Measurements from ENCODE around the gene SEPTIN2. TPM values are rescaled to one million over a fixed set of nuclear protein-coding genes. Genes with fewer than 3 reads are reported as not detected.
"Not testable (repeated sequence)": the region's sequence is repeated elsewhere in the genome, so short reads cannot be mapped to it uniquely, and the experiment has no call there.

The SEPTIN2 gene
- total and polyA plus RNA-seq, 4 donors = 218 to 394 (median 294) TPM

DNA sequence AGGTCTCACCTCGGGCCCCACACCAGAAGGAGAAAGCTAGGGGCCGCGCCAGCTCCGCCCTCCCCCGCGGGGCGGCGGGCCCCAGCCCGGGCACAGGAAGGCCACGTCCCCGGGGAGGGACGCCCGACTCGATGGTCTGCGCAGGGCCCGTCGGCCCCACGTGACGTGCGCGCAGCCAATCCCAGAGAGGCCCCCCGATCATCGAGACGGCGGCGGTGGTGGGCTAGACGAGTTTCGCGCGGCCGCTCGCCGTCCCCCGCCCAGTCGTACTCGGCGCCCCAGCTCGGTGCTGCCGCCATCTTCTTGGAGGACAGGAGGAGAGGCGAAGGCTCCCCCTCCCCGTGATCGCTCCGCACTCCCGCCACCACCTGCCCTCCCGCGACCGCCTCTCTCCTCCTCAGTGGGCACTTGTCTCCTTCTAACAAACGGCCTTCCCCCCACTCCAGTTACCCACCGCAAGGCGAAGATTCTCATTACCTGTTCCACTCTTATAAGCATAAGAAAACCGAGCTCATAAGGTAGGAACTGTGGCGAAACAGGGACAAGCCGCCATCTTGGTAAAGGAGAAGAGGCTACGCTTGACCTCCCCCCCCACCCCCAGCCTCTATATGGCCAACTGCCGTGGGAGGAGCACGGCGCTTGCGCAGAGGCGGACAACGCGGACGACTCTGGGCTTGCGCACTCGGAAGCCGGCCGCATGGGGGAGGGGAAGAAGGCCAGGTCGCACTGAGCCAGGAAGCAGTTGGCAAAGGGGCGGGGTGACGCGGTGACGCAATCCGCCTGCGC lies 439 bp upstream of the SEPTIN2 start, which contains the start of gene HDLBP:
HDLBP (minus strand) TSS at position 580 of the 786 bp plus-strand sequence. CDS start 48,803 bp downstream, outside the sequence.
- Histone ChIP-seq H3K9me3 (ENCODE audit: control insufficient read depth, low read length) (no peaks in the 10 kb centered on the region), H3K27ac (ENCODE audit: low read depth in 1 of 2, low read length in 2 of 2) (peak within 1 kb of the TSS; percentile 88 to 98), H3K4me3 (ENCODE audit: low read length in 2 of 2) (peak within 1 kb of the TSS; percentile 65 to 81), H3K27me3 (ENCODE audit: control insufficient read depth in 1 of 2, insufficient read depth in 2 of 2, low read length in 1 of 2) (no peaks in the 10 kb centered on the region), H3K36me3 (ENCODE audit: control insufficient read depth in 1 of 2, insufficient read depth in 2 of 2, low read length in 1 of 2) (no peaks in the 10 kb centered on the region), H3K4me1 (ENCODE audit: control insufficient read depth in 1 of 2, insufficient read depth in 2 of 2, low read length in 2 of 2) (peaks cover 0 to 5% of the 10 kb centered on the region in 2 donors)
- ATAC-seq (ENCODE audit: low FRiP score) (peak; percentile 97), DNase-seq (peak; percentile 100)
- intact Hi-C loops (cut with DNase I) = loop anchor here (2.0 to 5.0 kb wide), 3 partner anchors 37 to 43 kb away; partner anchors contain the start of gene FARP2 (in 1 of the 2)
- 0 to 1% methylated on average over 44 to 73 of the region's 73 CpGs for WGBS, 2 donors

DNA sequence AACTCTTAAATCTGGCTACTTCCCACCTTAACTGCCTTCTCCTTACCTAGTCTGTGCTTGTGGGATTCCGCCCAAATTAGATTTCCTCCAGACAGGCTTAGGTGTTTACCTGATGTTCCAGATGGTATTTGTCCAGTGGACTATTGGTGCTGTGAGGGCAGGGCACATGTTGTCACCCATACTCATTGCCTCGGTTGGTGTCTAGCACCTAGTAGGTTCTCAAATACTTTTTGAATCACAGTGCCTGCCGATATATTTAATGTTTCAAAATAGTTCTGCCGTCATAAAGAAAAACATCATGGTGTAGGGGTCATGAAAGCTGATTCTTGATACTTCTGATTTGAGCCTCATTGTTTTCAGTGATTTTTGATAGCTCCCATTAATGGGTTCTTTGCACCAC lies 1.1 kb downstream of the SEPTIN2 start:
- Histone ChIP-seq H3K27me3 (ENCODE audit: control insufficient read depth in 1 of 2, insufficient read depth in 2 of 2, low read length in 1 of 2) (no peaks in the 10 kb centered on the region), H3K9me3 (ENCODE audit: control insufficient read depth, low read length) (no peaks in the 10 kb centered on the region), H3K27ac (ENCODE audit: low read depth in 1 of 2, low read length in 2 of 2) (peak overlapping the region in 1 of 2 donors; percentile 68), H3K4me3 (ENCODE audit: low read length in 2 of 2) (peak overlapping the region; percentile 33 to 62), H3K4me1 (ENCODE audit: control insufficient read depth in 1 of 2, insufficient read depth in 2 of 2, low read length in 2 of 2) (peaks cover 0 to 5% of the 10 kb centered on the region in 2 donors), H3K36me3 (ENCODE audit: control insufficient read depth in 1 of 2, insufficient read depth in 2 of 2, low read length in 1 of 2) (no peaks in the 10 kb centered on the region)
- WGBS, 2 donors = 3 to 5% methylated on average over 4 of the region's 4 CpGs
- intact Hi-C loops (cut with DNase I) = loop anchor here in 1 of 2 donors (5.0 kb wide), 2 partner anchors 35 to 45 kb away; no protein-coding TSS in a partner anchor
- DNase-seq (no peak), ATAC-seq (ENCODE audit: low FRiP score) (no peak)

GRCh38 chr2:241317391-241317790 lies 1.7 kb downstream of the SEPTIN2 start:
- no peak for DNase-seq
- H3K27ac ChIP-seq (ENCODE audit: low read depth in 1 of 2, low read length in 2 of 2) = no peak overlapping the region
- no peaks in the 10 kb centered on the region for H3K36me3 ChIP-seq (ENCODE audit: control insufficient read depth in 1 of 2, insufficient read depth in 2 of 2, low read length in 1 of 2)
- ATAC-seq (ENCODE audit: low FRiP score) = no peak
- intact Hi-C loops (cut with DNase I) = loop anchor here in 1 of 2 donors (5.0 kb wide), 2 partner anchors 35 to 45 kb away; no protein-coding TSS in a partner anchor
- H3K4me3 ChIP-seq (ENCODE audit: low read length in 2 of 2) = peak overlapping the region in 1 of 2 donors; percentile 62
- no peaks in the 10 kb centered on the region for H3K9me3 ChIP-seq (ENCODE audit: control insufficient read depth, low read length)
- H3K4me1 ChIP-seq (ENCODE audit: control insufficient read depth in 1 of 2, insufficient read depth in 2 of 2, low read length in 2 of 2) = peaks cover 0 to 5% of the 10 kb centered on the region in 2 donors
- 47 to 61% methylated on average over 4 of the region's 4 CpGs for WGBS, 2 donors
- no peaks in the 10 kb centered on the region for H3K27me3 ChIP-seq (ENCODE audit: control insufficient read depth in 1 of 2, insufficient read depth in 2 of 2, low read length in 1 of 2)

DNA sequence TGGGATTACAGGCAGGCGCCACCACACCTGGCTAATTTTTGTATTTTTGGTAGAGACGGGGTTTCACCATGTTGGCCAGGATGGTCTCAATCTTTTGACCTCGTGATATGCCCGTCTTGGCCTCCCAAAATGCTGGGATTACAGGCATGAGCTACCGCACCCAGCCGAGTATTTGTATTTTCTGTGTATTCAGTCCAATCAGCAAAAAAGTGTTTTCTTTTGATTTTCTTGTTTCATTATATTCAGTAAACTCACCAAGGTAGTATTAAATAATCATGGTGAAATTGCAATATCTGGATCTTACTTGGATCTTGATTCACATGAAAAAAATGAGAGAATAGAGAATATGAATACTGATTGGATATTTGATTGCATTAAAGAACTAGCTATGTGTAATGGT lies 3.1 kb downstream of the SEPTIN2 start:
- H3K27ac ChIP-seq (ENCODE audit: low read depth in 1 of 2, low read length in 2 of 2); H3K4me3 ChIP-seq (ENCODE audit: low read length in 2 of 2); H3K4me1 ChIP-seq (ENCODE audit: control insufficient read depth in 1 of 2, insufficient read depth in 2 of 2, low read length in 2 of 2); H3K9me3 ChIP-seq (ENCODE audit: control insufficient read depth, low read length); ATAC-seq (ENCODE audit: low FRiP score); DNase-seq; H3K27me3 ChIP-seq (ENCODE audit: control insufficient read depth in 1 of 2, insufficient read depth in 2 of 2, low read length in 1 of 2); H3K36me3 ChIP-seq (ENCODE audit: control insufficient read depth in 1 of 2, insufficient read depth in 2 of 2, low read length in 1 of 2): not testable (repeated sequence)
- intact Hi-C loops (cut with DNase I) = loop anchor here in 1 of 2 donors (5.0 kb wide), 2 partner anchors 33 to 47 kb away; no protein-coding TSS in a partner anchor
- 81 to 85% methylated on average over 6 of the region's 6 CpGs for WGBS, 2 donors

- no peaks in the 10 kb centered on the region for H3K36me3 ChIP-seq (ENCODE audit: control insufficient read depth in 1 of 2, insufficient read depth in 2 of 2, low read length in 1 of 2)
- WGBS, 2 donors = 78 to 82% methylated on average over 8 of the region's 8 CpGs
- H3K4me3 ChIP-seq (ENCODE audit: low read length in 2 of 2) = no peak overlapping the region
- ATAC-seq (ENCODE audit: low FRiP score) (no peak), DNase-seq (no peak)
- no peaks in the 10 kb centered on the region for H3K9me3 ChIP-seq (ENCODE audit: control insufficient read depth, low read length)
- intact Hi-C loops (cut with DNase I) = no loop called here
- H3K4me1 ChIP-seq (ENCODE audit: control insufficient read depth in 1 of 2, insufficient read depth in 2 of 2, low read length in 2 of 2) = peaks cover 0 to 2% of the 10 kb centered on the region in 2 donors
- no peak overlapping the region for H3K27ac ChIP-seq (ENCODE audit: low read depth in 1 of 2, low read length in 2 of 2)
- no peaks in the 10 kb centered on the region for H3K27me3 ChIP-seq (ENCODE audit: control insufficient read depth in 1 of 2, insufficient read depth in 2 of 2, low read length in 1 of 2)
Measured at GRCh38 chr2:241320394-241320793, 4.7 kb downstream of the SEPTIN2 start.

DNA sequence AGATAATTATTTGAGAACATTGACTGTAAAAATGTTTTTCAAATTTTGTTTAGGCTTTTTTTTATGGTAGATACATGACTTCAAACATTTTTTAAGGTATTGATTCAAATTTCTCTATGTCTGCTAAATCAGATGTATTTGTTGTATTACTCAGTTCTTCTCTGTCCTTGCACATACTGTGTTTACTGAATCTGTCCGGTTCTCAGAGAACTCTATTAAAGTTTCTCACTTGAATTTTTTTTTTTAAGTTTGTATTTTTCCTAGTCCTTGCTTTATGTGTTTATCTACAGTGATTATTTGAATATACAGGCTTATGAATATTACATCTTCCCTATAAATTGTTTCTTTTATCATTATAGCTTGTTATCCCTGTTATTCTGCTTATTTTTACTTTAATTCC lies 5.3 kb downstream of the SEPTIN2 start:
- DNase-seq (no peak), ATAC-seq (ENCODE audit: low FRiP score) (no peak)
- Histone ChIP-seq H3K4me1 (ENCODE audit: control insufficient read depth in 1 of 2, insufficient read depth in 2 of 2, low read length in 2 of 2) (peaks cover 0 to 2% of the 10 kb centered on the region in 2 donors), H3K27me3 (ENCODE audit: control insufficient read depth in 1 of 2, insufficient read depth in 2 of 2, low read length in 1 of 2) (no peaks in the 10 kb centered on the region), H3K36me3 (ENCODE audit: control insufficient read depth in 1 of 2, insufficient read depth in 2 of 2, low read length in 1 of 2) (no peaks in the 10 kb centered on the region), H3K27ac (ENCODE audit: low read depth in 1 of 2, low read length in 2 of 2) (no peak overlapping the region), H3K9me3 (ENCODE audit: control insufficient read depth, low read length) (no peaks in the 10 kb centered on the region), H3K4me3 (ENCODE audit: low read length in 2 of 2) (no peak overlapping the region)
- intact Hi-C loops (cut with DNase I) = no loop called here
- 12 to 21% methylated on average over 1 of the region's 1 CpG for WGBS, 2 donors

- Histone ChIP-seq H3K9me3 (ENCODE audit: control insufficient read depth, low read length) (no peaks in the 10 kb centered on the region), H3K27ac (ENCODE audit: low read depth in 1 of 2, low read length in 2 of 2) (no peak overlapping the region), H3K4me1 (ENCODE audit: control insufficient read depth in 1 of 2, insufficient read depth in 2 of 2, low read length in 2 of 2) (no peaks in the 10 kb centered on the region), H3K36me3 (ENCODE audit: control insufficient read depth in 1 of 2, insufficient read depth in 2 of 2, low read length in 1 of 2) (no peaks in the 10 kb centered on the region), H3K27me3 (ENCODE audit: control insufficient read depth in 1 of 2, insufficient read depth in 2 of 2, low read length in 1 of 2) (no peaks in the 10 kb centered on the region), H3K4me3 (ENCODE audit: low read length in 2 of 2) (no peak overlapping the region)
- WGBS, 2 donors = 13 to 20% methylated on average over 1 of the region's 1 CpG
- DNase-seq (no peak), ATAC-seq (ENCODE audit: low FRiP score) (no peak)
- intact Hi-C loops (cut with DNase I) = no loop called here
Measured at GRCh38 chr2:241321886-241322285, 6.2 kb downstream of the SEPTIN2 start.

DNA sequence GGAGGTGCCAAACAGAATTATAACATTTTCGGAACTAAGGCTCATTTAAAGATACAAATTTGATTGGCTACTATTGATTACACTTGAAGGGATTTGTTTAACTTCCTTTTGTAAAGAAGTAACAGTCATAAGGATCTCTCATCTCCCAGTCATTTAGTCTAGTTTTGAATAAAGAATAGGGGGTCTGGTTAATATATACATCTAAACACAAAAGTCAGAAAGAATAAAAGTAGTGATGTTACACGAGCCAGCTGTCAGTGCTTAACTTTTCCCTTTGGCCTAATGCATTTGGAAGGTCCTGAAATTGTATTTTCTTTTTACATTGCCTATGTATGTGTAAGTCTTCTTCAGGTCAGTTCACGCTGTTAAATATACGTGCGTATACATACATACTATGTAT lies 8.1 kb downstream of the SEPTIN2 start:
- 61 to 64% methylated on average over 5 of the region's 5 CpGs for whole genome bisulfite sequencing, 2 donors
- Histone ChIP-seq H3K4me3 (ENCODE audit: low read length in 2 of 2) (no peak overlapping the region), H3K36me3 (ENCODE audit: control insufficient read depth in 1 of 2, insufficient read depth in 2 of 2, low read length in 1 of 2) (no peaks in the 10 kb centered on the region), H3K9me3 (ENCODE audit: control insufficient read depth, low read length) (no peaks in the 10 kb centered on the region), H3K4me1 (ENCODE audit: control insufficient read depth in 1 of 2, insufficient read depth in 2 of 2, low read length in 2 of 2) (no peaks in the 10 kb centered on the region), H3K27me3 (ENCODE audit: control insufficient read depth in 1 of 2, insufficient read depth in 2 of 2, low read length in 1 of 2) (no peaks in the 10 kb centered on the region), H3K27ac (ENCODE audit: low read depth in 1 of 2, low read length in 2 of 2) (no peak overlapping the region)
- DNase-seq = no peak
- intact Hi-C loops (cut with DNase I) = no loop called here
- ATAC-seq (ENCODE audit: low FRiP score) = no peak

DNA sequence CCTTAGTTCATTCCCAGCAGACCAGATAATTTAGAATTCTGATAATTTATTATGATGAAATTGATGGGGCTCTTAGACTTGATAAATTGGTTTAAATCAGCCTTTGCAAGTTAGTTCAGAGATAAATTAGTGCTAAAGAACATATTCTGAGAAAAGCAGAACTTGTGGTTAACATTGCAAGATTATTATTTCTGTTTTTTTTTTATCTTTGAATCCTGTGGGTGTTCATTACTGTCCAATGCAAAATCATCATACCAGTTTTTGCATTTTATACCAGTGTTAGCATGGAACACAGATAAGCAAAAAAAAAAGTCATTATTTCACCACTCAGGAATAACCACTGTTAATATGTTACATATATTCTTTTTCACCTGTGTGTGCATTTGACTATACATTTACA lies 9.1 kb downstream of the SEPTIN2 start:
- no peak for ATAC-seq (ENCODE audit: low FRiP score)
- Histone ChIP-seq H3K36me3 (ENCODE audit: control insufficient read depth in 1 of 2, insufficient read depth in 2 of 2, low read length in 1 of 2) (no peaks in the 10 kb centered on the region), H3K9me3 (ENCODE audit: control insufficient read depth, low read length) (no peaks in the 10 kb centered on the region), H3K4me1 (ENCODE audit: control insufficient read depth in 1 of 2, insufficient read depth in 2 of 2, low read length in 2 of 2) (no peaks in the 10 kb centered on the region), H3K27ac (ENCODE audit: low read depth in 1 of 2, low read length in 2 of 2) (no peak overlapping the region), H3K4me3 (ENCODE audit: low read length in 2 of 2) (no peak overlapping the region), H3K27me3 (ENCODE audit: control insufficient read depth in 1 of 2, insufficient read depth in 2 of 2, low read length in 1 of 2) (no peaks in the 10 kb centered on the region)
- intact Hi-C loops (cut with DNase I) = no loop called here
- DNase-seq = no peak
